Endothelial cell of hepatic sinusoid (primary cell): ENCODE measurements around the gene DPYSL3.
"Not testable (repeated sequence)": the region's sequence is repeated elsewhere in the genome, so short reads cannot be mapped to it uniquely, and the experiment has no call there.

Experiments
- in situ Hi-C: cut with HindIII; loops from 2 replicates; pipeline ENCODE4 v1.10.0; 2017; ENCODE audit warnings: low sequenced_read_pairs

DPYSL3 gene

DNA sequence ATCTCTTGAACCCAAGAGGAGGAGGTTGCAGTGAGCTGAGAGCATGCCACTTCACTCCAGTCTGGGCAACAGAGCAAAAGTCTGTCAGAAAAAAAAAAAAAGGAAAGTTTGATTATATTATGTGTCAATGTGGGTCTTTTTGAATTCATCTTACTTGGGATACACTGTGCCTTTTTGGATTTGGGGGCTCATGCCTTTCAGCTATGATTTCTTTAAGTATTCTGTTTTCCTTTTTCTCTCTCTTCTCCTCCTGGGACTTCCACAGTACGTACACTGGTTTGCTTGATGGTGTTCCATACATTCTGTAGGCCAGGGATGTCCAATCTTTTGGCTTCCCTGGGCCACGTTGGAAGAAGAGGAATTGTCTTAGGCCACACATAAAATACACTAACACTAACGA lies 128.3 kb downstream of the DPYSL3 start:
- in situ Hi-C loops, result no loop called here

- in situ Hi-C loops, result no loop called here
These were observed 132.2 kb downstream of the DPYSL3 start for GRCh38 chr5:147377682-147378081.

DNA sequence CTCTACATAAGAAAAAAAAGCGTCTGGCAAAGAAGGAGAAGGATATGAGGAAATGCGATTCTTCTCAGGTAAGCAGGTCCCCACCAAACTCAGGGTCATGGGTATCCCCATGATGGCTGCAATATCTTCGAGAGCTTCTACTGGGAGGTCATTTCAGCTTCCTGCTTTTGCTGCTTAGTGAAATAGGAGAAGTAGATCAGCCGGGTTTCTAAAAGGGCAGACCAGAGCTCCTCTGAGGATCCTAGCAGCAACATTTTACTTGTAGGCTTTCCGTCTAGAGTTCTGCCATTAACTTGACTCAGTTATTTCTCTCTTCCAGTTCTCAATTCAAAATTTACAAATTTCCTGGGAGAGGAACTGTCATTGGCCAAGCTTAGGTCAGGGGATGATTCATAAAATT lies 134.7 kb downstream of the DPYSL3 start:
- in situ Hi-C loops, result no loop called here

DNA sequence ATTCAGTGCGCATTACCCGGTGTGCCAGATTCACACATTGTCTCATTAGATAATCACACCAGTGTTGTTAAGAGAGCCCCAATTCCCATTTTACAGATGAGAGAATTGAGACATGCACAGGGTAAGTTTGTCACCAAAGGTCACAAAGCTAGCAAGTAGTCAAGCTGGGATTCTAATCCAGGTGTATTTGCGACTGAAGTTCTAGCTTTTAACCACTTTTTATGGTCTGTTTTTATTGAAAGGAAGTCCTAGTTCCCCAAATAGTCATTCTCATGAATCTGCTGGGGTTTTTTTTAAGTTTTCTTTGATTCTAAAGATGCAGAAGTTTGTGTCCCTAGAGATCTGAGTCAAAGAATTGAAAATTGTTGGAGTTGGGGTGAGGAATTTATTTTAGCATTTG lies 136.5 kb downstream of the DPYSL3 start:
- in situ Hi-C loops, result no loop called here

- in situ Hi-C loops, result no loop called here
These were observed 137.7 kb downstream of the DPYSL3 start for GRCh38 chr5:147372191-147372590.

GRCh38 chr5:147371290-147371689 lies 138.6 kb downstream of the DPYSL3 start:
- in situ Hi-C loops, result no loop called here

- in situ Hi-C loops, result no loop called here
These were observed 140.0 kb downstream of the DPYSL3 start for GRCh38 chr5:147369742-147370374.

GRCh38 chr5:147367381-147367780 lies 142.5 kb downstream of the DPYSL3 start:
- in situ Hi-C loops, result not testable (repeated sequence)

DNA sequence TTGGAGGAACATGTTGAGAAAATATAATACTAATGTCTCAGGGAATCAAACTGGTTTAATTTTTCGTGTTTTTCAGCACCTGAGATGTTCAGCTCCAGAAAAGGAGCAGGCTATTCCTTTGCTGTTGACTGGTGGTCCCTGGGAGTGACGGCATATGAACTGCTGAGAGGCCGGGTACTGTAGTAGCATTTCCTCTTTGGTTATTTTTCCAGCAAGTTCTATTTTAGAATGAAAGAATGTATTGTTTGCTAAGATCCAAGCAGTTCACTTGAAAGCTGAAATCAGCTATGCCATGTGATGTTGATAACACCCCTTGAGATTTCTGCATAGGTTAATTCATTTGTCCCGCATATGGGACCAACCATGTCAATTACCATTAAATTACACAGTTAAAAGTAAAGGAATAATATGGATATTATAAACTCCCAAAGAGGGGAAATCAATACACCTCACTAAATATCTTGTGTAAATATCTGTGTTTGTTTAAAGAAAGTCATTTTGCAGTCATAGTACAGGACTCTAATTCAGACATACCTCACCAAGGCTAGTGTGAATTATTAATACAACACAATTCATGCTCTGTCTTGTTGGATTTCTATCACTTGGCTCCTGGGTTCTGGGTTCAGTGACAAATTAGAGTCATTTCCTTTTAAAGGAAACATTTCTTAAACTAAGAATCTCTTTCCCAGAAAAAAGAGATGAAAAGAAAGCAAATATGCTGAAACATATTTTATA lies 148.3 kb downstream of the DPYSL3 start:
- in situ Hi-C loops, result no loop called here

GRCh38 chr5:147360816-147361215 lies 149.1 kb downstream of the DPYSL3 start:
- in situ Hi-C loops, result no loop called here

GRCh38 chr5:147359581-147359980 lies 150.3 kb downstream of the DPYSL3 start:
- in situ Hi-C loops, result no loop called here

DNA sequence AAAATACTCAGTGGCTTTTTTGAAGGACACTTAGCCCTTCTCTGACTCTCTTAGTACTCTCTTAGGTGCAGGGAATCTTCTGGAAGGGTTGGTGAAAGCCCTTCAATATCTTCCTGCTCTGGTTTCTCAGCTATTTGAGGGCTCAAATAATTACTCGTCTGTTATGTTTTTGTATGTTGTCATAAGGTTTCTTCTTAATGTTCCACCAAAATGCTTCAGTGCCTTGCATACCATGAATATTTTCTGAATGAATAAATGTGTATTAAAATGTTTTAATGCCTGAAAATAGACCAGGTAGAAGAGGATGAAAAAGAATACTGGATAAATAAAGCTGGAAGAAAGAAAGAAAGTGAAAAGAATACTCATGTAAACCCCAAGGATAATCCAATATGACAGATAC lies 150.8 kb downstream of the DPYSL3 start:
- in situ Hi-C loops, result no loop called here

DNA sequence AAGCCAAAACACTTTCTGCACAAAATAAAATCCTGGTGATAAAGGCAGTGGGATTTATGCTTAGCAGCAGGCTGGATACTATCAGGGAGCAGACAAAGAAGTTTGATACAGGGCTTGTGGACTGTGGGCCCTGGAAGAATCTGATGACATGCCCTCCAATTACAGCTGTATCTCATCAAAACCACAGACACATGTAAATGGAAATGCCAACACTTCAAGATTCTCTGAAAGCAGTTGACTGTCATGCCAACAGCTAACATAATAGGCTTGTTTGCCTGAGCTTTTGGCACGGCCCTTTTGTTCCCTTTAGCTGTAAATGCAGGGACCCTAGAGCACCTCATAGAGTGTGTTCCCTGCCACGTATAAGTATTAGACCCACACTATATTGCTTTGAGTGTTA lies 160.6 kb downstream of the DPYSL3 start:
- in situ Hi-C loops, result no loop called here

DNA sequence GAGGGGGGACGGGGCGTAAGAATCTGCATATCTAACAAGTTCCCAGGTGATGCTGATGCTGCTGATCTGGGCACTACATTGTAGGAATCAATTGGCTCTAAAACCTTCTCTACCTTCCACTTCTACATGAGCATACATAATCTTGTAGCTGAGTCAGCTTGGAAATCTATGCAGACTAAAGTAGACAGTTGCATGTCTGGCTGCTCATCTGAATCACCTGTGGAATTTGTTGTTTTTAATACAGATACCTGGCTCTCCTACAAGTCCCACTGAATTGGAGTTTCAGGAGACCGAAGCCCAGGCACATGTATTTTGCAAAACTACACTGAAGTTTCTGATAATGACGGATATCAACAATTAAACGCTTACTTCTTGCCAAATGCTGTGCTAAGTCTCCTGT lies 161.4 kb downstream of the DPYSL3 start:
- in situ Hi-C loops, result no loop called here

GRCh38 chr5:147348046-147348445 lies 161.8 kb downstream of the DPYSL3 start:
- in situ Hi-C loops, result no loop called here

GRCh38 chr5:147346006-147346561 lies 163.8 kb downstream of the DPYSL3 start:
- in situ Hi-C loops, result no loop called here

- in situ Hi-C loops, result loop anchor here (5.0 kb wide), 1 partner anchor 108 kb away; the partner anchor contains the start of gene STK32A
These were observed 165.0 kb downstream of the DPYSL3 start for GRCh38 chr5:147344861-147345260.

GRCh38 chr5:147341345-147341744 lies 168.5 kb downstream of the DPYSL3 start:
- in situ Hi-C loops, result loop anchor here (5.0 kb wide), 1 partner anchor 104 kb away; the partner anchor contains the start of gene STK32A

DNA sequence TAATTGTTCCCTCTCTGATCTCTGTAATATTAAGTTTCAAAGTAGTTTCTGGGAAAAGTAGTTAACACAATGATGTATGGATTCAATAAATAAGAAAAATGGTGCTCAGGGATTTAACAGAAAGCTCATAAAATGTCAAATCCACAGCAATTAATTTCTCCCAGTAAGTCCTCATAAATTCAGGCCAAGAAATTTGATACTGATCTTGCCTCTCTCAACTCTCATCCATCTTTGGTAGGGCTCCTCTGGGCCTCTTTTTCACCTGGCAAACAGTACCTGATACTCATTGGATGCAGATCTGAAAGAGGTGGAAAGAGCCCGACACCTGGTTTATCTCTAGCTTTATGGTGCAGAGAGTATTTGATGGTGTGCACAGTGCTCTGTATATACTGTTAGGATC lies 168.9 kb downstream of the DPYSL3 start:
- in situ Hi-C loops, result loop anchor here (5.0 kb wide), 1 partner anchor 104 kb away; the partner anchor contains the start of gene STK32A
